Right cardiac atrium (tissue), 5 donors: ENCODE results near the gene TAS1R1. TPM values are rescaled to one million over a fixed set of nuclear protein-coding genes. Genes with fewer than 3 reads are reported as not detected.
A peak's percentile ranks its signal among the peaks of the same experiment; 100 is the strongest.

ENCODE experiments used
- ATAC-seq, 2 donors: fragments of 200-7000 bp; cut with Tn5 transposase; one replicate each; pipeline versions ENCODE4 v1.8.0 to v1.9.1; 2020; ENCODE audit warnings: moderate library complexity in 2 of 2, mild to moderate bottlenecking in 1 of 2
- DNase-seq, 3 donors: peaks; one replicate each; pipeline ENCODE4 v3.0.0-alpha.2; 2020
- H3K27ac ChIP-seq: one replicate; pipeline ENCODE4 v1.5.1; 2013; ENCODE audit warnings: mild to moderate bottlenecking, low read length, control low read depth, moderate library complexity
- H3K27me3 ChIP-seq: one replicate; pipeline ENCODE4 v1.6.1; 2013; ENCODE audit not compliant: control insufficient read depth, insufficient read depth
- H3K4me1 ChIP-seq: one replicate; pipeline ENCODE4 v1.6.1; 2013; ENCODE audit warnings: low read length; ENCODE audit not compliant: control insufficient read depth, insufficient read depth
- H3K4me3 ChIP-seq: one replicate; pipeline ENCODE4 v1.5.1; 2013; ENCODE audit warnings: low read length, control low read depth
- H3K9me3 ChIP-seq: one replicate; pipeline ENCODE4 v1.6.1; 2013; ENCODE audit warnings: low read length; ENCODE audit not compliant: control insufficient read depth
- WGBS: extraction: QIAGEN DNeasy Blood & Tissue Kit; methylation state at CpG from one replicate; pipeline ENCODE4 v1.1.7; 2013; 5-methylcytosine and 5-hydroxymethylcytosine counted together
- intact Hi-C, 4 donors: fragments of 100-400 bp; cut with DNase I; formaldehyde crosslinking; loops; one replicate each; pipeline versions ENCODE4 v1.11.0 to v1.14.0; 2022 to 2023
- polyA plus RNA-seq: library from polyadenylated mRNA; stranded (reverse); fragments of 200-250 nt; gene quantifications from one replicate; pipeline ENCODE4 v1.2.3, GENCODE V29; 2013
- total RNA-seq, 4 donors: library from RNA; stranded (reverse); fragmentation: NEBNext Ultra II Directional; extraction: Animal tissue kit (Norgen Biotek cat#: 25700); gene quantifications; one replicate each; pipeline ENCODE4 v1.2.1, GENCODE V29; 2021
- donor health status: healthy with polysubstance abuse.
- donor health status: DM: no; HTN: yes; CAD: no.
- donor health status: DM: no; HTN: no; CAD: no.
- donor health status: DM: no; HTN: yes; CAD: no; lungs with severe emphysema.
- donor health status: DM: yes; HTN: yes; CAD: no.

Gene TAS1R1
- total and polyA plus RNA-seq, 5 donors, result not detected

- Histone ChIP-seq H3K27me3 (no peaks in the 10 kb centered on the region), H3K9me3 (no peaks in the 10 kb centered on the region), H3K27ac (peak overlapping the region; percentile 92), H3K4me1 (peaks cover 21% of the 10 kb centered on the region), H3K4me3 (peak overlapping the region; percentile 73)
- ATAC-seq, result peak; percentile 40 to 47
- WGBS, result under 1% methylated on average over 40 of the region's 40 CpGs
- intact Hi-C loops, result loop anchor here in 1 of 4 donors (2.0 kb wide), 1 partner anchor 26 kb away; no protein-coding TSS in a partner anchor
- peak; percentile 75 to 87 (median 87) for DNase-seq
Measured at GRCh38 chr1:6601049-6601922, 46.2 kb downstream of the TAS1R1 start.

- under 1% methylated on average over 103 of the region's 103 CpGs for WGBS
- peaks cover 15% of the 10 kb centered on the region for H3K4me1 ChIP-seq
- intact Hi-C loops, result loop anchor here in 1 of 4 donors (2.0 kb wide), 1 partner anchor 25 kb away; no protein-coding TSS in a partner anchor
Measured at GRCh38 chr1:6601923-6602668, 47.0 kb downstream of the TAS1R1 start.

GRCh38 chr1:6602669-6603237 is 47.6 kb downstream of the TAS1R1 start, which contains the start of gene KLHL21:
KLHL21 (minus strand) TSS chr1:6602869; CDS start chr1:6602817, 52 bp downstream.
- ATAC-seq (peak; percentile 86 to 87), DNase-seq (peak; percentile 93 to 97 (median 96))
- Histone ChIP-seq H3K27me3 (no peaks in the 10 kb centered on the region), H3K4me1 (peaks cover 12% of the 10 kb centered on the region), H3K27ac (peak within 1 kb of the TSS; percentile 94), H3K4me3 (peak within 1 kb of the TSS; percentile 73), H3K9me3 (no peaks in the 10 kb centered on the region)
- intact Hi-C loops, result no loop called here
- under 1% methylated on average over 84 of the region's 84 CpGs for WGBS

More at GRCh38 chr1:6601923-6602668, 47.0 kb downstream of the TAS1R1 start:
- Histone ChIP-seq H3K27me3 (no peaks in the 10 kb centered on the region), H3K4me3 (peak overlapping the region; percentile 73), H3K27ac (peak overlapping the region; percentile 92), H3K9me3 (no peaks in the 10 kb centered on the region)
- DNase-seq, result peak; percentile 67 to 84 (median 84)
- peak; percentile 0 to 24 for ATAC-seq

GRCh38 chr1:6603238-6603914 is 48.3 kb downstream of the TAS1R1 start:
- peak; percentile 39 to 62 for ATAC-seq
- H3K9me3 ChIP-seq, result no peaks in the 10 kb centered on the region
- no peaks in the 10 kb centered on the region for H3K27me3 ChIP-seq
- peak overlapping the region; percentile 94 for H3K27ac ChIP-seq
- intact Hi-C loops, result no loop called here
- H3K4me1 ChIP-seq, result peaks cover 11% of the 10 kb centered on the region
- WGBS, result under 1% methylated on average over 36 of the region's 36 CpGs
- DNase-seq, result peak; percentile 78 to 87 (median 86)
- peak overlapping the region; percentile 73 for H3K4me3 ChIP-seq

GRCh38 chr1:6603915-6604558 is 48.9 kb downstream of the TAS1R1 start:
- no peaks in the 10 kb centered on the region for H3K27me3 ChIP-seq
- H3K9me3 ChIP-seq, result no peaks in the 10 kb centered on the region
- intact Hi-C loops, result no loop called here
- peak; percentile 46 to 56 for ATAC-seq
- H3K27ac ChIP-seq, result peak overlapping the region; percentile 94
- H3K4me3 ChIP-seq, result peak overlapping the region; percentile 73
- peaks cover 11% of the 10 kb centered on the region for H3K4me1 ChIP-seq
- peak; percentile 87 to 94 (median 91) for DNase-seq
- WGBS, result 10% methylated on average over 19 of the region's 19 CpGs

GRCh38 chr1:6612641-6613360 is 57.7 kb downstream of the TAS1R1 start:
- WGBS, result under 1% methylated on average over 67 of the region's 67 CpGs
- H3K4me1 ChIP-seq, result no peaks in the 10 kb centered on the region
- peak overlapping the region; percentile 98 for H3K27ac ChIP-seq
- DNase-seq (peak in 2 of 3 donors; percentile 60 to 81), ATAC-seq (peak; percentile 65 to 69)
- H3K27me3 ChIP-seq, result no peaks in the 10 kb centered on the region
- peak overlapping the region; percentile 99 for H3K4me3 ChIP-seq
- no peaks in the 10 kb centered on the region for H3K9me3 ChIP-seq
- intact Hi-C loops, result no loop called here

GRCh38 chr1:6613361-6614018 is 58.4 kb downstream of the TAS1R1 start, which contains the start of gene PHF13:
PHF13 (plus strand) TSS chr1:6613731; CDS start chr1:6614067, 336 bp downstream.
- no peaks in the 10 kb centered on the region for H3K9me3 ChIP-seq
- no peaks in the 10 kb centered on the region for H3K27me3 ChIP-seq
- peak; percentile 98 for ATAC-seq
- peak within 1 kb of the TSS; percentile 98 for H3K27ac ChIP-seq
- peak within 1 kb of the TSS; percentile 99 for H3K4me3 ChIP-seq
- under 1% methylated on average over 84 of the region's 84 CpGs for WGBS
- peak; percentile 100 for DNase-seq
- intact Hi-C loops, result no loop called here
- no peaks in the 10 kb centered on the region for H3K4me1 ChIP-seq

GRCh38 chr1:6614019-6614928 is 59.2 kb downstream of the TAS1R1 start:
- intact Hi-C loops, result no loop called here
- WGBS, result 1% methylated on average over 117 of the region's 117 CpGs
- Histone ChIP-seq H3K9me3 (no peaks in the 10 kb centered on the region), H3K27me3 (no peaks in the 10 kb centered on the region), H3K4me3 (peak overlapping the region; percentile 99), H3K27ac (peak overlapping the region; percentile 95), H3K4me1 (no peaks in the 10 kb centered on the region)
- ATAC-seq (peak; percentile 0 to 9), DNase-seq (peak; percentile 67 to 89 (median 87))
